ACHN (cell line): ENCODE measurements around the gene FLNA.
"Not testable (repeated sequence)": the region's sequence is repeated elsewhere in the genome, so short reads cannot be mapped to it uniquely, and the experiment has no call there.

Experiments used
- DNase-seq: peaks from one replicate; pipeline ENCODE4 v3.0.0-alpha.2; 2015
- in situ Hi-C: cut with HindIII; loops from 2 replicates; pipeline ENCODE4 v1.10.0; 2017; ENCODE audit warnings: low sequenced_read_pairs, low pct_ligation_motif_present, low pct_unique_long_range_greater_than_20kb

FLNA gene

GRCh38 chrX:154323537-154323936 lies 50.9 kb downstream of the FLNA start:
- no peak for DNase-seq
- in situ Hi-C loops, result no loop called here

- DNase-seq, result no peak
- in situ Hi-C loops, result no loop called here
Observed at GRCh38 chrX:154322890-154323289, 51.5 kb downstream of the FLNA start.

GRCh38 chrX:154321594-154321993 lies 52.8 kb downstream of the FLNA start:
- DNase-seq, result peak; percentile 8
- in situ Hi-C loops, result no loop called here

- in situ Hi-C loops, result no loop called here
- no peak for DNase-seq
Observed at GRCh38 chrX:154321152-154321551, 53.3 kb downstream of the FLNA start.

GRCh38 chrX:154320406-154320805 lies 54.0 kb downstream of the FLNA start:
- in situ Hi-C loops, result no loop called here
- DNase-seq, result no peak

- DNase-seq, result peak; percentile 4
- in situ Hi-C loops, result no loop called here
Observed at GRCh38 chrX:154317391-154317995, 56.9 kb downstream of the FLNA start.

GRCh38 chrX:154315416-154315815 lies 59.0 kb downstream of the FLNA start:
- in situ Hi-C loops, result no loop called here
- DNase-seq, result no peak

GRCh38 chrX:154313147-154313546 lies 61.3 kb downstream of the FLNA start:
- no peak for DNase-seq
- in situ Hi-C loops, result no loop called here

- no peak for DNase-seq
- in situ Hi-C loops, result no loop called here
Observed at GRCh38 chrX:154312116-154312515, 62.3 kb downstream of the FLNA start.

GRCh38 chrX:154310616-154311536 lies 63.6 kb downstream of the FLNA start:
- DNase-seq, result no peak
- in situ Hi-C loops, result no loop called here

GRCh38 chrX:154309041-154309775 lies 65.2 kb downstream of the FLNA start:
- in situ Hi-C loops, result no loop called here
- DNase-seq, result no peak

GRCh38 chrX:154308108-154308946 lies 66.1 kb downstream of the FLNA start:
- DNase-seq, result peak; percentile 34
- in situ Hi-C loops, result no loop called here

GRCh38 chrX:154307202-154307601 lies 67.2 kb downstream of the FLNA start:
- DNase-seq, result no peak
- in situ Hi-C loops, result no loop called here

- in situ Hi-C loops, result no loop called here
- no peak for DNase-seq
Observed at GRCh38 chrX:154305541-154306205, 68.8 kb downstream of the FLNA start.

GRCh38 chrX:154304846-154305245 lies 69.6 kb downstream of the FLNA start:
- in situ Hi-C loops, result no loop called here

GRCh38 chrX:154303476-154303875 lies 71.0 kb downstream of the FLNA start:
- no peak for DNase-seq
- in situ Hi-C loops, result no loop called here

More at GRCh38 chrX:154304846-154305245, 69.6 kb downstream of the FLNA start:
- DNase-seq, result no peak

GRCh38 chrX:154302998-154303397 lies 71.4 kb downstream of the FLNA start:
- DNase-seq, in situ Hi-C loops: not testable (repeated sequence)

- DNase-seq, result no peak
- in situ Hi-C loops, result no loop called here
Observed at GRCh38 chrX:154300816-154301215, 73.6 kb downstream of the FLNA start.
